ENCODE results near the gene NRXN3.

- no peak for TF ChIP-seq GATA2 (IDR thresholded peaks at IDR 0.05; ENCODE audit: low read depth, low read length)
- no peak for TF ChIP-seq GATA3 (IDR thresholded peaks at IDR 0.05; ENCODE audit: low read depth, low read length)
These were observed 46.4 kb upstream of the NRXN3 start for GRCh38 chr14:78123650-78124253.

Measured in SH-SY5Y (cell line).